ENCODE measurements around the gene GNA12.

The GNA12 gene

DNA sequence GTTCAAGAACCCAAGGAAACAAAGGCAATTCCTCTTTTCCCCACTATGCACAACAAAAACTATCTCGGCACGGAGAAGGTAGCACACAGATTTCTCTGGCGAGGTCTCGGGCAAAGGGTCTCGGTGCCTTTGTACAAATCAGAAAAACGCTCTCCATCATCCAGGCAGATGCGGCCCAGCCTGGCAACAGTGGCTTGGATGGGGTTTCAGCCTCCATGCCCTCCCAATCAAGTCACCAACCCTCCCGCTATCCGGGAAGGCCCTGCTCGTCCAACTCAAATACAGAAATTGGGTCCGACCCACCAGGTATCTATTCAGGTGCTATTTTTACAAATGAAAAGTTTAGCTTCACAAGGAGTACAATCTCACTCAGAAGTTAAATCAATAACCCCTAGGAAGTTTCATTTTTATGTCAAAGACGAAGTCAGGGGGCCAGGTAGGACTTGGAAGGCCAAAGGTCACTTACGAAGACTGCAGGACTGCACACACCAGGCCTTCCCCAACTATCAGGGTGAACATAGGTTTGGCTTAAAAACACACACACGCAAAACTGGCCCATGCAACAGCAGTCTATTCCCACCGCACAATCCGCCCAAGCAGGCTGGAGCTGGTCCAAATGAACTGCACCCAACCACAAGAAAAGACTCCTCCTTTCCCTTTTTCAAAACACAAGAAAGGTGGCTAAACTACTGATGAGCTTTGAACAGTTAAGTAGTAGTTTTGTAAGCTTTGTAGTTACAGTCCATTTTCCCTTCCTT, 43.0 kb downstream of the GNA12 start:
- no peak for DNase-seq

DNA sequence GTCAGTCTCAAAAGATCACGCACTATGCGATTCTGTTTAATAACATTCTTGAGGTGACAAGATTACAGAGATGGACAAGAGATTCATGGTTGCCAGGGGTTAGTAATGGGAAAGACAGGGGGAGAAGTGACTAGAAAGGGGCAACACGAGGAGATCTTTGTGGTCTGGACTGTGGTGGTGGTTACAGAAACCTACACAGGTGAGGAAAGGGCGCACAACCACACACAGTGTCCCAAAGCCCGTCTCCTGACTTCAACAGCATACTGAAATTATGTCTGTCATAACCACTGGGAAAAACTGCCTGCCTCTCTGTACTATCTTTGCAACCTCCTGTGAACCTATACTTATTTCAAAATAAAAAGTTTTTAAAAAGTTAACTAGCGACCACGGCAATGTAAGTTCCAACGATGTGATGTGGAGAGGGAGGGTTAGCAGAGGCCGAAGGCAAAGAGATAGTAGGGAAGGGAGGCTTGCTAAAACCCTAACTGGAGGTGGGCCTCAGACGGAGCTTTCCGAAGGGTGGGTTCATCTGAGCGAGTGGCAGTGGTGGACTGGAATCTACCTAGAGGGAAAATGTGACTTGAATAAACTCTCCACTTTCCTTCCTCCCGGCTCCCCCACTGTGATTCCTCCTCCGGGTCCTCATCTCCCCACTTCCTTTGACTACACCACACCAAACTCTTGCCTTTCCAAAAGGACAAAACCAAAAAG, 43.7 kb downstream of the GNA12 start:
- DNase-seq: no peak

DNA sequence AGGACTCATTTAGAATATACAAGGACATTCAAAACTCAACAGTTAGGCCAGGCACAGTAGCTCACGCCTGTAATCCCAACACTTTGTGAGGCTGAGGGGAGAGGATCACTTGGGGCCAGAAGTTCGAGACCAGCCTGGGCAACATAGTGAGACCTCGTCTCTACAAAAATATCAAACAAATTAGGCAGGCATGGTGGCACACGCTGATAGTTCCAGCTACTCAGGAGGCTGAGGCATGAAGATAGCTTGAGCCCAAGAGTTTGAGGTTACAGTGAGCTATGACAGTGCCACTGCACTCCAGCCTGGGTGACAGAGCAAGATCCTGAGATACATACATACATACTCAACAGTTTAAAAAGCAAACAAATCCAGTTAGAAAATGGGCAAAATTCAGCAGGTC, 44.9 kb downstream of the GNA12 start:
- no peak for DNase-seq

DNA sequence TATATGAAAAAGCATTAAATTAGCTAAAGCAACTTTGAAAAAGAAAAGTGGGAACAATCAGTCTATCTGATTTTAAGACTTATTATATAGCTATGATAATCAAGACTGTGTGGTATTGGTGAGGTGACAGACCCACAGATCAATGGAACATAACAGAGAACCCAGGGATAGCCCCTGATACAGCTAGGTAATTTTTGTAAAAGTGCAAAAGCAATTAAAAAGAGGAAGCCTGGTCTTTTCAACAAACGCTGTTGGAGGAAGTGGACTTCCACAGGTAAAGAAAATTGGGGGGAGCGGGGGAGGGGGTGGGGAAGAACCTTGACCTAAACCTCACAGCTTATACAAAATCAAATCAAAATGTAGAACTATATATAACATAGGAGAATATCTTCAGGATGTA, 45.4 kb downstream of the GNA12 start:
- no peak for DNase-seq

DNA sequence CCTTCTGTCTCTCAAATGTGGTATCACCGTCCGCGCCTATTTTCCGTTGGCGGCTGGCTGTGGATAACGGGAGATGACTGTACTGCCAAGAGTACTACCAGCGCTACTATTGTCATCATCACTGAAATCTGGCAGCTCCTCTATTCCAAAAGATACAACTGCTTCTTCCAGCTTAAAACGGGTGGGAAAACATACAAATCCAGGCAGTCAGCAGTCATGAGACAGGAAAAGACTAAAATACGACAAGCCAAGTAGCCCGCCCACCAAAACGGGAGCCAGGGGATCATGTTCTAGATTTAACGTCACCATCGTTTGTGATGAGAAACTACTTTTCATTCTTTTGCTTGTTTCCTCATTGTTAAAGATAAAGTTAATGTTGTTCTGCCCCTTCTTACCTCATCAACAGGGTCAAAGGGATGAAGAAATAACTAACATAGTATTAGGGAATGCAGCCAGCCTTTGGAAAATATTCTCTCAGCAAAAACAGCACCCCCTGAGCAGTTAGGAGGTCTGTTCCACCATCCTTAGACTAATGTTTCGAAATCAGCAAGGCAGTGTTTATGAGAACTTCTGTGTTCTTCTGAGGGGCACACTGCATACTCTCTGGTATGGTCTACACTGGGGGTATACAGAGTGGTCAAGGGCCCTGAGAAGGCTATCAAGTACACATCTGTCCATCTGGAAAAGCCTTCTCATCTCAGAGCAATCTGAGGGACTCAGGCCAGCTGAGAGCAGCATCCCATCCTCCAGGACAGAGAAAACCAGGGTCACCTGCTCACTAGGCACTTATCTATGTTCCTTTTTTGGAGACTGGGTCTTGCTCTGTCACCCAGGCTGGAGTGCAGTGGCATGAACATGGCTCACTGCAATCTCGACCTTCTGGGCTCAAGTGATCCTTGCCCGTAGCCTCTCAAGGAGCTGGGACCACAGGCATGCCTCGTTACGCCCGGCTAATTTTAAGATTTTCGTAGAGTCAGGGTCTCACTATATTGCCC, 47.5 kb downstream of the GNA12 start:
- DNase-seq: no peak

DNA sequence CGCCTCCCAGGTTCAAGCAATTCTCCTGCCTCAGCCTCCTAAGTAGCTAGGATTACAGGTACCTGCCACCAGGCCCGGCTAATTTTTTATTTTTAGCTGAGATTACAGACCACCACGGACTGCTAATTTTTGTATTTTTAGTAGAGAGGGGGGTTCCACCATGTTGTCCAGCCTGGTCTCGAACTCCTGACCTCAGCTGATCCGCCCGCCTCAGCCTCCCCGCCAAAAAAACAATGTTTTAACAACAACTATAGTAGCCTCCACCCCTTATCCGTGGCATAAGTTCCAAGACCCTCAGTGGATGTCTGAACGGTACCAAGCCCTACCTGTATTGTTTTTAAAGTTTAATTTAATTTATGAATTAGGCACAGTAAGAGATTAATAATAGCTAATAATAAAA, 48.2 kb downstream of the GNA12 start:
- DNase-seq: no peak

DNA sequence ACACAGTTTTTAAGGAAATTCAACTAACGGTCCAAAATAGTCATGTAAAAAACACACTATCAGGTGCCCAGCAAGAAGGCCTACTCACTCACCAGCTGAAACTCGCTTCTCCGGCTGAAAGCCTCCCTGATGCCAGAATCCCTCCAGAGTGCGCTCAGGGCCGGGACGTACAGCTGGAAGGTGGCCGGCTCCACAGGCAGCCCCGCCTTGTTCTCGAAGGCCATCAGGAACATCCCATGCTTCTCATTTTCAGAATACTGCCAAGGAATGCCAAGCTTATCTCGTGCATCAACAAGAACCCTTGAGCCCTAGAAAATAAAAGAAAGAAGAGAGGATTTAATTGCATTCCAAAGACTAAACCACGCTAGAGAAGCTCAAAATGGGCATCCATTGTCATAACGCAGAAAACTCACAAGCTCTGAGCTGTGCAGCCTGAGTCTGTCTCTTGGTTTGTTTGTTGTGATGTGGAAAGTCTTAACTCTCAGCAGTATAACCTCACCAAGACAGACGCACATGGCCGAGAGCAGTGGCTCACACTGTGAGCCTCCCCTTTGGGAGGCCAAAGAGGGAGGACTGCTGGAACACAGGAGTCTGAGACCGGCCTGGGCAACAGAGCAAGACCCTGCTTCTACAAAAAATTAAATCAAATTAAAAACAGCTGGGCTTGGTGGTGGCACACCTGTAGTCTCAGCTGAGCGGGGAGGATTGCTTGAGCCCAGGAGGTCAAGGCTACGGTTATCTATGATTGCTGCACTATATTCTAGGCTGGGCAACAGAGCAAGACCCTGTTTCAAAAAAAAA, 49.1 kb downstream of the GNA12 start:
- DNase-seq: no peak

DNA sequence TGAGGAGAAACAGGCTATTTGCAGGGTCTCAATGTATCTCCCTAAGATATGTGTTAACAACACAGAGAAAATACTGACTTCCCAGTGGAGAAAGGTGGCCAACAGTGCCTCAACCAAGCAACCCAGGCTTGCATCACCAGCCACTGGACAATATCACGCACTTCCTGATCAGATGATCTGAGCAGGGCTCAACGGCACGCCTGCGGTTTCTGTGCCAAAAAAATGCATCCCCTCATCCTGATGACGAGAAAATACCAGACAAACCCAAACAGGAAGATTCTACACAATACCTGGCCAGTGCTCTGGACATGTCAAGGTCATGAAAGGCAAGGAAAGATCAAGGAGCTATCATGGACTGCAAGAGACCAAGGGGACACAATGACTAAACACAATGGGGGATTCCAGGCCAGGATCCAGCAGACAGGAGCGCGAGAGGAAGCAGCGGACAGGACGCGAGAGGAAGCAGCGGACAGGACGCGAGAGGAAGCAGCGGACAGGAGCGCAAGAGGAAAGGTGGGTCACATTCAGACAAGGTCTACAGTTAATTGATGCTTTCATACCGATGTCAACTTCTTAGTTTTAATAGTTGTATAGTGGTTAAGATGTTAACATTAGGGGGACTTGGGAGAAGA, 51.1 kb downstream of the GNA12 start:
- no peak for DNase-seq

DNA sequence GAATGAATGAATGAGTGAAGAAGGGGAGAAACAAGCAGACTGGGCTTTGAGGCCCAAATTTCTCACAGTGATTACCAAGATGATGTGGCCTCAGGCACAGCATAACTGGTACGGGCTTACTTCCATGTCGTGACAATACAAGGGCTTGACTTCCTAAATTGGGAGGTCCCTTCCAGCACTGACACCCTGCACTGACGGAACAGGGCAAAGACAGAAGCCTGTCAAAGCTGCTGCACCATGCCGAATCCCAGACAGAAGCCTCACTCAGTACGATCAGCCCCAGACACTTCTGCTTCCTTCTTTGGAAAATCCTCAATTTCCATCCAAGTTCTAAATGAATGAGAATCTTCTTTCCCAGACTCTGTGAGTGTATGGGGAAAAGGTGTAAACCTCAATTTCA, 51.9 kb downstream of the GNA12 start:
- DNase-seq: no peak

DNA sequence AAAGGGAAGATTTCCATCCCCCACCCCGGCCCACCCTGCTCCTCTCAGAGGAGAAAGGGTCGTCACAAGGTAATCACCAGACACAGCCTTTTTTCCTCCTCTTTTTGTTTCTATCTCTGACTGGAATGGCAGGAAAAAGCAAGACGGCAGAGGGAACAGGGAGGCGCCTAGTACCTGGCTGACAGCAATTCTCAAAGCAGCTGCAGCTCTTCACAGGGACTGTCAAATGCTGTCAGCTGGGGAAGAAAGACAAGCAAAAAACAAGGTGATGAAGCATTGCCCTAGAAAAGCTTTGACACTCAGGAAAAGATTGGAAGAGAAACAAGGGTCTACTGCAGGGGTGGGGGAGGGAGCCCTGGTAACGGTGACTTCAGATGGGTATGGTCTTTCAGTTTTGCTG, 52.7 kb downstream of the GNA12 start:
- no peak for DNase-seq

DNA sequence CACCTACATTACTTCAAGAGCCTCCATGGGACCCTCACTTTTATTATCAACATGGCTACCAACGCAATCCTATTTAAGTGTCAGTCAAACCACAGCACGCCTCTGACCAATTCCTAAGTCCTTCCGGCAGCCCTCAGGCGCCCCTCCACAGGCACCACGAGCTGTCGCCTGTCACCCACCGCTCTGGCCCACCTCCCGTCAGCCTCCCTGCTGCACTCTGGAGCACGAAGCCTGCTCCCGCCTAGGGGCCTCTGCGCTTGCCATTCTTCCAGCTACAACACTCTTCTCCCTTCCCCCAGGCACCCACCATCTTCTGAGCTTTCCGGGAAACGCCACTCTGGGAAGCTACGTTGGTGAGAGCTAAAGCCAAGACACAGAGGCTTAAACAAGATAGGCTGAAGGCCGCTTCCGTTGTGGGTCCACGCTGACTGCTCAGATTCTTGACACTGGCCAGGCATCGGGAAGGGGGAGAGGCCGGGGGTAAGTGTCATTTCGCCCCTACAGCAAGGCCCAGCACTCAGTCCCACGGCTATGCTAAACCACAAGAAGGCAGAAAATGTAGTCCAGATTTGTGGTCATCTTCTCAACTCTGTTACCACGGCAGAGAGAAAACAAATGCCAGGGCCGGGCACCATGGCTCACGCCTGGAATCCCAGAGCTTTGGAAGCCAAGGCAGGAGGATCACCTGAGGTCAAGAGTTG, 56.7 kb downstream of the GNA12 start:
- DNase-seq: no peak

DNA sequence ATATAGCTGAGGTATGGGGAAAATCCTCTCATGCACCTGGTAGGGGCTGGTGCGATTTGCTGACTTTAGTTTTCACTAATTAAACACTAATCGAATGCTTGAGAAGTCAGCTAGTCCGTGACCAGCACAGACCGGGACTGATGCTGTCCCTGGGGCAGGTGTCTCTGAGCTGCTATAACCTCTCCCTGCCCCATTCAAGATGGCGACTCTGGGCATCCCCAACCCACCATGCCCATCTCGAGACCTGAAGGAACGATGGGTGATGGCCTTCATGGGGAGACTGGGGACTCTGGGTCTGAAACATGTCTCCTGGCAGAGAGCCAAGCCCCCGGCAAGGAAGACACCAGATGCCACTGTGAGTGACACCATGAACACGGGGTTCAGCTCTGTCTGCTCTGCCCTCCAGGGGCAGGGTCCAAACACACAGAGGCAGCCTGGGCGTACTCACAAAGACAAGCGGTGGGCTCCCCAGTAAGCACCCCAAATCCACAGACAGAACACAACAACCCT, 57.4 kb downstream of the GNA12 start:
- no peak for DNase-seq

DNA sequence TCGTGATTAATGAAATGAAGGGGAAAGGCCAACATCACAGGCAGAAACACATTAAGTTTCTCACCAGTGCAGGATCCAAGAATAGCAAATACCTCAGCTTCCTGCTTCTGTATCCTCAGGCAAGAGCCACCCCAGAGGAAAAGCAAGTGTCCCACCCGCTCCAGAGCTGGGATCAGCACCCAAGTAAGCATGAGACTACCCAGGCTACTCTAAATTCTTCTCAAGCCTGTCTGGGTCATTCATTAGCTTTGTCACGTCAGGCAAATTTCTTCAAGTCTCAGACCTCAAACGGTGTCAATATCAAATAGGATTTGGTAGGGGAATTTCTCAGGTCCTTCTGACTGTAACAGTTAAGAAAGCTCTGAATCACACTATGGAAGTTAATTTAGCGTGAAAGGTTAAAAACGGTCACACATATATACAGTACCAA, 59.0 kb downstream of the GNA12 start:
- no peak for DNase-seq

DNA sequence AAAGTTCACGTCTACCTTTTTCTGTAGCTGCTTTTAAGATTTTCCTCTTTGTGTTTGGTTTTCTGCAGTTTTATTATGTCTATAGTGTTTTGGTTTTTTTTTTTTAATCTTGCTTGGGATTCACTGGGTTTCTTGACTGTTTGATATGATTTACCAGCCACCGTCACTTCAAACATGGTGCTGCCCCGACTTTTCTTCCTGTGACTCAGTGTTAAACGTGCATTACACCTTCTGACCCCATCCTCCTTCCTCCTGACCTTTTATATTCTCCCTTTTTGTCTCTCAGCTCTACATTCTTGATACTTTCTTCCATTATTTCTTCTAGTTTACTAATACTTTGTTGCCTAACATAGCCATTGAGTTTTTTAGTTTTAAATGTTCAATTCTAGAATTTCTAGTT, 61.5 kb downstream of the GNA12 start:
- DNase-seq: no peak

DNA sequence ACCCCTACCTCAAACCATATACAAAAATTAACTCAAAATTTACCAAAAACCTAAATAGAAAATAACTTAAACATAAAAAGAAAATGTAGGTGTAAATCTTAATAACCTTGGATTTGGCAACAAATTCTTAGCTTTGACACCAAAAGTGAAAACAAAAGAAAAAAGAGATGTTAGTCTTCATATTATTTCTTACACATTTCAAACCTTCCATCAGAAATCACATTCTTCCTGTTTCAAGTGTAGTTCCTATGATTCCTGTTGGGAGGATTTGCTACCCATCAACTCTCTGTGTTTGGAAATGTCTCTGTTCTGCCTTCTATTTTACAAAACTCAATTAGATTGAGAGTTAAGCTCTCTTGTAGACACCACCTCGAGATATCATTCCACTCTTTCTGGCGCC, 62.0 kb downstream of the GNA12 start:
- DNase-seq: no peak

DNA sequence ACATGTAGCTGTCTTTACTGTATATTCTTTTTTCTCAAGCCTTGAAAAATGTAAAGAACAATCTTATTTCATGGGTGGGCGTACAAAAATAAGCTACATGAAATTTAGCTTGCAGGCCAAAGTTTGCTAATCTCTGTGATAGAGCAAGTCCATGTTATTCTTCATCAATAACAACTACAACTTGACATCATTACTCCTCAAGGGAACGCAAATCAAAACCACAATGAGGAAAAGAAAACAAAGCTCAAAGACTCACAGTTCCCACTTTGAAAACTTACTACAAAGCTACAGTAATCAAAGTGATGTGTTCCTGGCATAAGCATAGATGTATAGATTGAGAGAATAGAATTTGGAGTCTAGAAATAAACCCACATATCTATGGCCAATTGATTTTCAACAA, 62.5 kb downstream of the GNA12 start:
- no peak for DNase-seq

DNA sequence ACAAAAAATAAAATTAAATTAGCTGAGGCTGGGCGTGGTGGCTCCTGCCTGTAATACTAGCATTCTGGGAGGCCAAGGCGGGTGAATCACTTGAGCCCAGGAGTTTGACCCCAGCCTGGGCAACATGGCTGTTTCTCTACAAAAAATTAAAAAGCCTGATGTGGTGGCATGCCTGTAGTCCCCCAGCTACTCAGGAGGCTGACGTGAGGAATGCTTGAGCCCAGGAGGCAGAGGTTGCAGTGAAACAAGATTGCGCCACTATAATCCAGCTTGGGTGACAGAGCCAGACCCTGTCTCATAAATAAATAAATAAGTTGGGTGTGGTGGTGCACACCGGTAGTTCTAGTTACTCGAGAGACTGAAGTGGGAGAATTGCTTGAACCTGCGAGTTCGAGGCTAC, 65.1 kb downstream of the GNA12 start:
- DNase-seq: no peak

DNA sequence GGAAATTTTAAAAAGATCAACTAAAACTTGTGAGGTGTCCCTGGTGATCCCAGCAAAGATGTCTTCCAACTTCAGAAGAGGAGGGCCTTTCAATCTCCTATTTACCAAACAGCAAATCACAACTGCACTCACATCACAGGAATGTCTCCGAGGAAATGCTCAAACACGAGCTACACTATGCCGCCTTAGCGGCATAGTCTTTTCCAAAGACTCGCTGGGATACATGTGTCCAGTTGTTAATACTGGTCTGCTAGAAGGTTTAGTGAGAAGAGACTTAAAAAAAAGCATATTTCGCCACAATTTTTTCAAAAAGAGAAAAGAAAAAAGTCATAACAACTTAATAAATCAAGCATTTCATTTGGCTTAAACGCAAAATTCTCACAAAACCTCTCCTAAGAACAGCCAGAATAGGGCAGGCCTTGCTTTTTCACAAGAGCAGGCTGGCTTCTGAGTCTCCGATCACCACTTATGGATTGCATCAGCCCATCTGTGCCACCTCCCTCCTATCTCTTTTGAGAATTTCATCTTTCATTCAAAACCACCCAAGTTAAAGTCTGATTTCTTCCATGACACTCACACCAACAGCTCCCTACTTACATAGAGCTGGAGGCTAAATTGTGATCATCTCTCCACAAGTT, 66.1 kb downstream of the GNA12 start:
- DNase-seq: no peak

DNA sequence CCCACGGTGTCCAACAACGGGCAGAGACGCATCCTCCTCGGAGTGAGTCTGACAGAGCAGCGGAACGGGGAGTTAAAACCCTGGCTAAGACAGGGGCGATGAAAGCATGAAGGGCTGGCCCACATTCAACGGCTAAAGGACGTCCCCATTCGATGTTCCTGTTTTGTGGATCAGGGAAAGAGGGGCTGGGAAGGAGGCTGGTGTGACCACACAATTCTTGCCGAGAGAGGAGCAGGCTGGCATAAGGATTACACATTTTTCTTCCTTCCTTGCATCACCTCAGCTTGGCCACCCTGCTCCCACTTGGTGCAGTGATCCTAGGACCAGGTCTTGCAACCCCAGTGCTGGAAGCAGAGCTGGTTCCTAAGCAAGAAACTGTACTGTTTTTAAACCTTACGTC, 67.7 kb downstream of the GNA12 start:
- DNase-seq: no peak

DNA sequence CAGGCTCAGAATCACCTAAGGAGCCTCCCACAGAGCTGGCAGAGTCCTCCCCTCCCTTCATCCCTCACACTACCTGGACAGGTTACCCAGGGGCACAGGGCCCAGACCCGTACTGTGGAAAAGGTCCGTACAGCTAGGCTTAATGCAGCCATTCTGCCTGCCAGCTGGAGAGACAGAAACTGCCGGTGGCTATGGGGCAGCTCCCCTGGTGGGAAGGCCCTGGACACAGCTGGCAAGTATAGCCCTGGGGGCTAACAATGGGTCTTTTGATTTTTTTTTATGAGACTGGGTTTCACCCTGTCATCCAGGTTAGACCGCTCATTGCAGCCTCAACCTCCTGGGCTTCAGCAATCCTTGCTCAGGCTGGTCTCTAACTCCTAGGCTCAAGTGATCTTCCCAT, 68.3 kb downstream of the GNA12 start:
- DNase-seq: no peak

DNA sequence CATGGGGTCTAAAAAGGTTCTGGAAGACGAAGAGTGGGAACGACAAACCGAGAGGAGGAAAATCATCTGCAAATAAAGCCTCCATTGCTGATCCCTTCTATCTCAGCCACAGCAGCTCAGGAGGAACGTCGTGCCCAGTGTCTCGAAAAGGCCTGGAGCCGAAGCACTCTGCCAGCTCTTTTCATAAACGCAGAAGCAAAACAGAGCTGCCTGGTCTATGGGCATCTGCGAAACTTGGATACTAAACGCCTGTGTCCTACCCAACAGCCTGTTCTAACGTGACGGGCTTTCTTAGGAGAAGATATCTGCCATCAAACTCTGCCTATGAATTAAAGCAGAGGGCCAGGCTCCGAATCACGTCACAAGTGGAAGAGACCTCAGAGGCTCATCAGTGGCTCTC, 68.7 kb downstream of the GNA12 start:
- no peak for DNase-seq
